Liver (tissue), 9 donors: Measurements from ENCODE around the gene KRCC1. TPM values are rescaled to one million over a fixed set of nuclear protein-coding genes. Genes with fewer than 3 reads are reported as not detected.

Experiments used
- DNase-seq: peaks from one replicate; pipeline ENCODE4 v3.0.0-alpha.2; 2017; ENCODE audit warnings: low spot score
- H3K27ac ChIP-seq, 2 donors: one replicate each; pipeline ENCODE4 v1.7.0; 2013; ENCODE audit warnings: inconsistent platforms in 2 of 2, low read length in 2 of 2, control low read depth in 1 of 2, low read depth in 1 of 2, mild to moderate bottlenecking in 1 of 2
- H3K27me3 ChIP-seq, 4 donors: one replicate each; pipeline versions ENCODE4 v1.6.1 to v1.7.0; 2013; ENCODE audit warnings: low read length in 3 of 4, inconsistent platforms in 1 of 4, mild to moderate bottlenecking in 1 of 4, moderate library complexity in 1 of 4; ENCODE audit not compliant: control insufficient read depth in 4 of 4, insufficient read depth in 4 of 4
- H3K36me3 ChIP-seq, 4 donors: one replicate each; pipeline versions ENCODE4 v1.6.1 to v1.7.0; 2013; ENCODE audit warnings: low read length in 3 of 4, mild to moderate bottlenecking in 3 of 4, low read depth in 1 of 4, moderate library complexity in 1 of 4; ENCODE audit not compliant: control insufficient read depth in 4 of 4, insufficient read depth in 3 of 4
- H3K4me1 ChIP-seq, 4 donors: one replicate each; pipeline versions ENCODE4 v1.6.1 to v1.7.0; 2013; ENCODE audit warnings: low read length in 3 of 4, mild to moderate bottlenecking in 3 of 4, moderate library complexity in 1 of 4; ENCODE audit not compliant: control insufficient read depth in 4 of 4, insufficient read depth in 4 of 4
- H3K4me3 ChIP-seq, 3 donors: one replicate each; pipeline versions ENCODE4 v1.6.1 to v1.7.0; 2013; ENCODE audit warnings: low read length in 3 of 3, control low read depth in 1 of 3, low read depth in 1 of 3, mild to moderate bottlenecking in 1 of 3
- H3K9ac ChIP-seq, 2 donors: one replicate each; pipeline ENCODE4 v1.7.0; 2013; ENCODE audit warnings: low read length in 2 of 2, mild to moderate bottlenecking in 2 of 2, moderate library complexity in 2 of 2, control low read depth in 1 of 2, low read depth in 1 of 2
- H3K9me3 ChIP-seq, 4 donors: one replicate each; pipeline versions ENCODE4 v1.6.1 to v1.7.0; 2013; ENCODE audit warnings: low read length in 3 of 4; ENCODE audit not compliant: control insufficient read depth in 4 of 4
- EGR1 ChIP-seq, 2 donors: IDR thresholded peaks; 2 replicates each; pipeline ENCODE4 v1.6.1; 2016 to 2018; ENCODE audit warnings: antibody characterized with exemption in 2 of 2, low read depth in 2 of 2
- FOXA1 ChIP-seq: IDR thresholded peaks from 2 replicates; pipeline ENCODE4 v1.6.1; 2016; ENCODE audit warnings: antibody characterized with exemption
- FOXA2 ChIP-seq: IDR thresholded peaks from 2 replicates; pipeline ENCODE4 v1.6.1; 2016; ENCODE audit warnings: antibody characterized with exemption
- GABPA ChIP-seq, 2 donors: IDR thresholded peaks in 1 of 2; conservative IDR thresholded peaks in 1 of 2; 2 replicates each; pipeline ENCODE4 v1.6.1; 2016; ENCODE audit warnings: antibody characterized with exemption in 2 of 2, mild to moderate bottlenecking in 1 of 2, moderate library complexity in 1 of 2
- HNF4A ChIP-seq, 2 donors: conservative IDR thresholded peaks; 2 replicates each; pipeline ENCODE4 v1.6.1; 2016; ENCODE audit warnings: antibody characterized with exemption in 2 of 2, mild to moderate bottlenecking in 2 of 2
- HNF4G ChIP-seq: IDR thresholded peaks from 2 replicates; pipeline ENCODE4 v1.6.1; 2016; ENCODE audit warnings: antibody characterized with exemption
- JUND ChIP-seq, 2 donors: IDR thresholded peaks; 2 replicates each; pipeline ENCODE4 v1.6.1; 2016; ENCODE audit warnings: antibody characterized with exemption in 2 of 2
- NR2F2 ChIP-seq: IDR thresholded peaks from 2 replicates; pipeline ENCODE4 v1.6.1; 2016; ENCODE audit warnings: antibody characterized with exemption
- RAD21 ChIP-seq, 2 donors: IDR thresholded peaks; 2 replicates each; pipeline ENCODE4 v1.6.1; 2016; ENCODE audit warnings: antibody characterized with exemption in 2 of 2, mild to moderate bottlenecking in 2 of 2
- RXRA ChIP-seq, 2 donors: IDR thresholded peaks; 2 replicates each; pipeline ENCODE4 v1.6.1; 2017 to 2018; ENCODE audit warnings: antibody characterized with exemption in 2 of 2, mild to moderate bottlenecking in 1 of 2
- SP1 ChIP-seq: IDR thresholded peaks from 2 replicates; pipeline ENCODE4 v1.6.1; 2018; ENCODE audit warnings: antibody characterized with exemption, mild to moderate bottlenecking
- TAF1 ChIP-seq: conservative IDR thresholded peaks from 2 replicates; pipeline ENCODE4 v1.6.1; 2016; ENCODE audit warnings: antibody characterized with exemption, mild to moderate bottlenecking
- YY1 ChIP-seq: IDR thresholded peaks from 2 replicates; pipeline ENCODE4 v1.6.1; 2016; ENCODE audit warnings: antibody characterized with exemption, mild to moderate bottlenecking
- WGBS: extraction: QIAGEN DNeasy Blood & Tissue Kit; methylation state at CpG from one replicate; pipeline ENCODE4 v1.1.7; 2013; 5-methylcytosine and 5-hydroxymethylcytosine counted together
- polyA plus RNA-seq, 2 donors: library from polyadenylated mRNA; stranded (reverse) in 1 of 2; unstranded in 1 of 2; fragments of 200-250 nt in 1 of 2; fragments of >200 nt in 1 of 2; fragmentation: Nextera tagmentation in 1 of 2; extraction: Ambion mirVana in 1 of 2; gene quantifications; one replicate each; pipeline versions ENCODE4 v1.2.1 to v1.2.3, GENCODE V29; 2013 to 2015
- total RNA-seq, 2 donors: library from RNA; depleted of rRNA; stranded (reverse); fragments of >200 nt; gene quantifications; one replicate each; pipeline ENCODE4 v1.2.3, GENCODE V29; 2014
- TF ChIP-seq, protein P1 (sequence below): IDR thresholded peaks from 2 replicates; pipeline ENCODE4 v1.6.1; 2016; ENCODE audit warnings: antibody characterized with exemption
- TF ChIP-seq, protein P2 (sequence below): IDR thresholded peaks from 2 replicates; pipeline ENCODE4 v1.6.1; 2016; ENCODE audit warnings: antibody characterized with exemption, mild to moderate bottlenecking
- TF ChIP-seq, protein P3 (sequence below): fragments of 150-350 bp; IDR thresholded peaks from 2 replicates; pipeline ENCODE4 v1.5.1; 2017; ENCODE audit warnings: improper control_type of control experiment, low read depth, low read length; ENCODE audit not compliant: missing input control
- donor health status: healthy.
- donor health status: healthy.
- donor health status: healthy.
- donor health status: healthy.
- donor health status: healthy.

KRCC1 gene
- total and polyA plus RNA-seq, 4 donors = 7.0 to 14.8 (median 11.5) TPM

DNA sequence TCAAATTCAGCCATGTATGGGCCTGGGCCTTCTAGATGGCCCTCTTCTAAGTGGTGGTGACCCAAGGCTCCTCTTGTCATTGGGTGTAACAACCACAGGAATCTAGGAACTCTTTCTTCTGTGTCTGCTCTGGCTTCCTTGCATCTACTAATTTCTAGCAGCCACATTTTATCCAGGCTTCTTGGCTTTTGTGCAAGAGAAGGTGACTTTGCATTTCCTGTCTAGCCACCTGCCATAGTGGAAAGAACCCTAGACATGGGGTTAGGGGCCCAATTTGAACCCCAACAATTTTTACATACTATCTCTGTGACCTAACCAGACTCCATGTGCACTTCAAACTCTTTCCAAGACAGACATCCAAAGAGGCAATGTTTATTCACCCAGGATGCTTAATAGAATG lies 37.2 kb upstream of the KRCC1 start:
- no peak overlapping the region for H3K27ac ChIP-seq
- H3K9me3 ChIP-seq = no peaks in the 10 kb centered on the region
- DNase-seq = no peak
- TF ChIP-seq FOXA2 (no peak), RAD21 (IDR thresholded peaks at IDR 0.05) (no peak), RXRA (IDR thresholded peaks at IDR 0.05) (no peak), FOXA1 (no peak), EGR1 (IDR thresholded peaks at IDR 0.05; ENCODE audit: low read depth in 2 of 2) (no peak), GABPA (IDR thresholded peaks at IDR 0.05 in 1 of 2, conservative IDR thresholded peaks at IDR 0.05 in 1 of 2) (no peak), HNF4G (no peak), JUND (IDR thresholded peaks at IDR 0.05) (no peak), NR2F2 (no peak), HNF4A (conservative IDR thresholded peaks at IDR 0.05) (no peak), SP1 (no peak)
- TF ChIP-seq, protein P1, sequence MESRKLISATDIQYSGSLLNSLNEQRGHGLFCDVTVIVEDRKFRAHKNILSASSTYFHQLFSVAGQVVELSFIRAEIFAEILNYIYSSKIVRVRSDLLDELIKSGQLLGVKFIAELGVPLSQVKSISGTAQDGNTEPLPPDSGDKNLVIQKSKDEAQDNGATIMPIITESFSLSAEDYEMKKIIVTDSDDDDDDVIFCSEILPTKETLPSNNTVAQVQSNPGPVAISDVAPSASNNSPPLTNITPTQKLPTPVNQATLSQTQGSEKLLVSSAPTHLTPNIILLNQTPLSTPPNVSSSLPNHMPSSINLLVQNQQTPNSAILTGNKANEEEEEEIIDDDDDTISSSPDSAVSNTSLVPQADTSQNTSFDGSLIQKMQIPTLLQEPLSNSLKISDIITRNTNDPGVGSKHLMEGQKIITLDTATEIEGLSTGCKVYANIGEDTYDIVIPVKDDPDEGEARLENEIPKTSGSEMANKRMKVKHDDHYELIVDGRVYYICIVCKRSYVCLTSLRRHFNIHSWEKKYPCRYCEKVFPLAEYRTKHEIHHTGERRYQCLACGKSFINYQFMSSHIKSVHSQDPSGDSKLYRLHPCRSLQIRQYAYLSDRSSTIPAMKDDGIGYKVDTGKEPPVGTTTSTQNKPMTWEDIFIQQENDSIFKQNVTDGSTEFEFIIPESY = no peak
- TF ChIP-seq, protein P2, sequence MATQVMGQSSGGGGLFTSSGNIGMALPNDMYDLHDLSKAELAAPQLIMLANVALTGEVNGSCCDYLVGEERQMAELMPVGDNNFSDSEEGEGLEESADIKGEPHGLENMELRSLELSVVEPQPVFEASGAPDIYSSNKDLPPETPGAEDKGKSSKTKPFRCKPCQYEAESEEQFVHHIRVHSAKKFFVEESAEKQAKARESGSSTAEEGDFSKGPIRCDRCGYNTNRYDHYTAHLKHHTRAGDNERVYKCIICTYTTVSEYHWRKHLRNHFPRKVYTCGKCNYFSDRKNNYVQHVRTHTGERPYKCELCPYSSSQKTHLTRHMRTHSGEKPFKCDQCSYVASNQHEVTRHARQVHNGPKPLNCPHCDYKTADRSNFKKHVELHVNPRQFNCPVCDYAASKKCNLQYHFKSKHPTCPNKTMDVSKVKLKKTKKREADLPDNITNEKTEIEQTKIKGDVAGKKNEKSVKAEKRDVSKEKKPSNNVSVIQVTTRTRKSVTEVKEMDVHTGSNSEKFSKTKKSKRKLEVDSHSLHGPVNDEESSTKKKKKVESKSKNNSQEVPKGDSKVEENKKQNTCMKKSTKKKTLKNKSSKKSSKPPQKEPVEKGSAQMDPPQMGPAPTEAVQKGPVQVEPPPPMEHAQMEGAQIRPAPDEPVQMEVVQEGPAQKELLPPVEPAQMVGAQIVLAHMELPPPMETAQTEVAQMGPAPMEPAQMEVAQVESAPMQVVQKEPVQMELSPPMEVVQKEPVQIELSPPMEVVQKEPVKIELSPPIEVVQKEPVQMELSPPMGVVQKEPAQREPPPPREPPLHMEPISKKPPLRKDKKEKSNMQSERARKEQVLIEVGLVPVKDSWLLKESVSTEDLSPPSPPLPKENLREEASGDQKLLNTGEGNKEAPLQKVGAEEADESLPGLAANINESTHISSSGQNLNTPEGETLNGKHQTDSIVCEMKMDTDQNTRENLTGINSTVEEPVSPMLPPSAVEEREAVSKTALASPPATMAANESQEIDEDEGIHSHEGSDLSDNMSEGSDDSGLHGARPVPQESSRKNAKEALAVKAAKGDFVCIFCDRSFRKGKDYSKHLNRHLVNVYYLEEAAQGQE = no peak
- TF ChIP-seq, protein P3, sequence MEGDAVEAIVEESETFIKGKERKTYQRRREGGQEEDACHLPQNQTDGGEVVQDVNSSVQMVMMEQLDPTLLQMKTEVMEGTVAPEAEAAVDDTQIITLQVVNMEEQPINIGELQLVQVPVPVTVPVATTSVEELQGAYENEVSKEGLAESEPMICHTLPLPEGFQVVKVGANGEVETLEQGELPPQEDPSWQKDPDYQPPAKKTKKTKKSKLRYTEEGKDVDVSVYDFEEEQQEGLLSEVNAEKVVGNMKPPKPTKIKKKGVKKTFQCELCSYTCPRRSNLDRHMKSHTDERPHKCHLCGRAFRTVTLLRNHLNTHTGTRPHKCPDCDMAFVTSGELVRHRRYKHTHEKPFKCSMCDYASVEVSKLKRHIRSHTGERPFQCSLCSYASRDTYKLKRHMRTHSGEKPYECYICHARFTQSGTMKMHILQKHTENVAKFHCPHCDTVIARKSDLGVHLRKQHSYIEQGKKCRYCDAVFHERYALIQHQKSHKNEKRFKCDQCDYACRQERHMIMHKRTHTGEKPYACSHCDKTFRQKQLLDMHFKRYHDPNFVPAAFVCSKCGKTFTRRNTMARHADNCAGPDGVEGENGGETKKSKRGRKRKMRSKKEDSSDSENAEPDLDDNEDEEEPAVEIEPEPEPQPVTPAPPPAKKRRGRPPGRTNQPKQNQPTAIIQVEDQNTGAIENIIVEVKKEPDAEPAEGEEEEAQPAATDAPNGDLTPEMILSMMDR = no peak
- no peak overlapping the region for H3K9ac ChIP-seq
- H3K36me3 ChIP-seq = no peaks in the 10 kb centered on the region
- H3K27me3 ChIP-seq = no peaks in the 10 kb centered on the region
- no peak overlapping the region for H3K4me3 ChIP-seq
- no peaks in the 10 kb centered on the region for H3K4me1 ChIP-seq

DNA sequence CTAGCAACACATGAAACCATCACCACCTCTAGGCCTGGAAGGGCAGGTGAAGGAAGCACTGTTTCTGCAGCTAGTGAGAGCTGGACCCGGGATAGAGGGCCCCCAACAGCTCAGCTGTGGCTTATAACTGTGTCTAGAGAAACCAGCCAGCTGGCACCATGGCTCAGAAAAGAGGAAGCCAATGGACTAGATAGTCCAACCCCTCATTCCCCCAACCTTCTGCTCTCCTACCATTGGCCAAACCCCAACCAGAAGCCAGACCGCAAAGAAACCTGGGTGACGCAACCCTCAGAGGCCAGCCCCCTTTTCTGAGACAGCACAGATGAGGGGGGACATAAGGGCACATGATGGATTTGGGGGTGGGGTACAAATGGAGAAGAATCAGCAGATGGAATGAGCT lies 36.4 kb upstream of the KRCC1 start:
- H3K4me1 ChIP-seq = no peaks in the 10 kb centered on the region
- no peak overlapping the region for H3K9ac ChIP-seq
- no peaks in the 10 kb centered on the region for H3K9me3 ChIP-seq
- H3K36me3 ChIP-seq = no peaks in the 10 kb centered on the region
- no peaks in the 10 kb centered on the region for H3K27me3 ChIP-seq
- H3K27ac ChIP-seq = no peak overlapping the region
- DNase-seq = no peak
- H3K4me3 ChIP-seq = no peak overlapping the region
- WGBS = 87% methylated on average over 3 of the region's 3 CpGs
- TF ChIP-seq JUND (IDR thresholded peaks at IDR 0.05) = no peak
- no peak for TF ChIP-seq NR2F2
- no peak for TF ChIP-seq RAD21 (IDR thresholded peaks at IDR 0.05)
- TF ChIP-seq HNF4A (conservative IDR thresholded peaks at IDR 0.05) = no peak
- TF ChIP-seq SP1 = no peak
- TF ChIP-seq RXRA (IDR thresholded peaks at IDR 0.05) = no peak
- TF ChIP-seq TAF1 = no peak
- TF ChIP-seq FOXA2 = no peak
- TF ChIP-seq, protein P2 = no peak
- TF ChIP-seq, protein P3 = no peak
- TF ChIP-seq HNF4G = no peak
- no peak for TF ChIP-seq GABPA (IDR thresholded peaks at IDR 0.05 in 1 of 2, conservative IDR thresholded peaks at IDR 0.05 in 1 of 2)
- TF ChIP-seq, protein P1 = no peak
- no peak for TF ChIP-seq YY1
